GM18861 (cell line): ENCODE data around the gene SHISA7.

Source experiments
- ATAC-seq: cut with Tn5 transposase; IDR thresholded peaks from one replicate; pipeline ENCODE4 v1.9.1; 2021; ENCODE audit not compliant: unreplicated experiment

The SHISA7 gene

GRCh38 chr19:55391191-55391670 lies 51.9 kb downstream of the SHISA7 start:
- ATAC-seq = no peak

- ATAC-seq = no peak
Observed at GRCh38 chr19:55390461-55390880, 52.6 kb downstream of the SHISA7 start.

GRCh38 chr19:55389386-55390317 lies 53.4 kb downstream of the SHISA7 start:
- no peak for ATAC-seq

DNA sequence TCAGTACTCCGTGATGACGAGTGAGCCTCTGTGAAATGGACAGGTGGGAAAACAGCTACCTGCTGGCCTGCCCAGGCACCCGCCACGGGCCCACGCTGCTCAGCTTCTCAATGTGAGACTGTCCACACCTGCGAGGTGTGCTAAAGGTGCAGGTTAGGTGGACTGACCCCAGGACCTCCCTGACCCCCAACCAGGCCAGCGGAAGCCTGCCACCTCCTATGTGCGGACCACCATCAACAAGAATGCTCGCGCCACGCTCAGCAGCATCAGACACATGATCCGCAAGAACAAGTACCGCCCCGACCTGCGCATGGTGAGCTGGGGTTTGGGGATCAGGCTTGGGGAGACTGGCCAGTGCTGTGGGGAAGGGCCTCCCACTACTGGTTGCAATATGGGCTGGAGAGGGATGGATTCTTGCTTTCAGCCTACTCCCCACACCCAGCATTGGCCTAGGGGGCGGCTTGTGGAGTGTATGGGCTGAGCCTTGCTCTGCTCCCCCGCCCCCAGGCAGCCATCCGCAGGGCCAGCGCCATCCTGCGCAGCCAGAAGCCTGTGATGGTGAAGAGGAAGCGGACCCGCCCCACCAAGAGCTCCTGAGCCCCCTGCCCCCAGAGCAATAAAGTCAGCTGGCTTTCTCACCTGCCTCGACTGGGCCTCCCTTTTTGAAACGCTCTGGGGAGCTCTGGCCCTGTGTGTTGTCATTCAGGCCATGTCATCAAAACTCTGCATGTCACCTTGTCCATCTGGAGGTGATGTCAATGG lies 55.2 kb downstream of the SHISA7 start:
- no peak for ATAC-seq

DNA sequence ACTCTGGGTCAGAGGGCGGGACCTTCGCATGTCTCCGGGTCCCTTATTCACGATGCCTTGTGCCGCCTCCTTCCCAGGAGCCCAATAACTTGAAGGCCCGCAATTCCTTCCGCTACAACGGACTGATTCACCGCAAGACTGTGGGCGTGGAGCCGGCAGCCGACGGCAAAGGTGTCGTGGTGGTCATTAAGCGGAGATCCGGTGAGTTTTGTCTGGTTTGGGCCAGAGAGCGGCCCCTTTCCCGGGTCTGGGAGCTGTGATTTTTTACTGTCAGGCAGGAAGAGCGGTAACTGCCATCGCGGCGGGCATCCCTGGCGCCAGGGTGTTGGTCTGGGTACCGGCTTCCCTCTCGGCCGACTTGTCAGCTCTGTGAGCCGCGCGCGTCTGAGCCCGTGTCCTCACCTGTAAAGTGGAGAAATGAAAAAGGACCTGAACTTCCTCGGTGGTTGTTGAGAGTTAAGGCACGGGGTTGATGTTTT lies 56.6 kb downstream of the SHISA7 start:
- ATAC-seq = no peak

- ATAC-seq = peak; percentile 55
Observed at GRCh38 chr19:55385724-55386492, 57.2 kb downstream of the SHISA7 start, which contains the start of gene RPL28. Gene RPL28 (plus strand): TSS chr19:55385932. CDS start chr19:55386358, 426 bp downstream.

DNA sequence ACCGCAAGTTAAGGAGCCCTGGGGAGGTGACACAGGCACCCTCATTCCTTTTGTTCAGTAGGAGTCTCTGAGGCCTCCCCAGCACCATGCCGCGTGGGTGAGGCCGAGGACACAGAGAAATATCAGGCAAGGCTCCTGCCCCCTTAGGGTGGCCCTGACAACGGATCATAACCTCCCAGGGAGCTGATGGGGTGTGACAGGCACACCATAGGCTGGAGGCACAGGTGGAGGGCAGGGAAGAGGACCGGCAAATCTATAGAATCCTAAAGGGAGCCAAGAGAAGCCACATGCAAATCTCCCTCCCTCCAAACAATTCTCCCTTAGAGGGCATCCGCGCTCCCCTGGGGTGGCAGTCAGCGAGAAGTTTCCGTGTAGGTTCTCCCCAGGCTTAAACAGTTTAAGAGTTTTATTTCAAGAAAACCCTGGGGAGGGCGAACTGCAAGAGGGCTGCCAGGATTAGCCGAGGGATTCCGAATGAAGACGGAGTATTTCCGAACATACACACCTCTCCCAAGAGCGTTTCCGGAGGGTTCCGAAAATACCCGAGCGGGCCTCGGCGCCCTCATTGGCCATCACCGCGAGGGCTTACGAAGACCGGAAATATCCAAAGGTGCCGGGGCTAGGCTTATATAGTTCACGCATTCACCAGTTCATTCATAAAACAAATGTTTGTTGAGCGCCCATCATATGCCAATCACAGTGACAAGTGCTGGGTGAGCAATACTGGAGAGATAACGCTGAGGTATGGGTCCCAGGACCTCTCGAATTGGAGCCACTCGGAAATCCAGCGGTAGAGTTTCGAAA lies 58.0 kb downstream of the SHISA7 start:
- peak; percentile 51 for ATAC-seq

DNA sequence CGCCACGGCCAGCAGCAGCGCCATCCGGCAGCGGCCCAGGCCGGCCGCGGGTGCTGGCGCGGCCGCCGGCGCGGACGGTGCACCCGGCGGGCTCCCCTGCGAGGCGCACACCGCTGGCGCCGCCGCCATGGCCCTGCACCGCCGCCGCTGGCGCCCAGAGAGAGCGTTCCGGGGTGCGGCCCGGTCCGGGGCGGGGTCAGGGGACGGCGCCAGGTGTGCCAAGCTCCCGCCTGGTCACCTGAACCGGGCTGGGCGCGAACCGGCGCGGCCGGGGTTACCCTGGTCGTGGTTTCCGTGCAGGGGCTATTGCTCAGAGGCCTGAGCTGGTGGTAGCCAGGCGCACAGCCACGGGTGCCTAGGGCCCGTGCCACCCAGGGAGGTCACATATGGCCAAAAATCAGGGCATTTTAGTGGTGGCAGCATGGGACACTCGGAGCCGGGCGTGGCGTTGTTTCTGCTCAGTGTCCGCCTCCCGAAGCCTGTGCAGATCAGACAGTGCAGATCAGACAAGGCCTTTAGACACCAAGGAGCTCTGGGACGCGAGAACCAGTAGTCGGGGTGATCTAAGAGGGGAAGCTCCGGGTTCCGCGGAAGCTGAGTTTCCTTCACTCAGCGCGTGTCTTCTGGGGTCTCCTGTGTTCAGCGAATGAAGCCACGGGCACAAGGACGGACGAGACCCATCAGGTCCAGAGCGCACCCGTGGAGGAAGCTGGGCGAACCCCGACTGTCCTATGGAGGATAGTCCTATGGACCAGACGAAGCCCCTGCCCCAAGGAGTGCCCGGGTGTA lies 58.8 kb downstream of the SHISA7 start, which contains the start of gene TMEM238:
Gene TMEM238 (minus strand): TSS at position 162 of the 789 bp plus-strand sequence. CDS start 33 bp downstream, at position 129.
- no peak for ATAC-seq

GRCh38 chr19:55383279-55384130 lies 59.6 kb downstream of the SHISA7 start:
- no peak for ATAC-seq

DNA sequence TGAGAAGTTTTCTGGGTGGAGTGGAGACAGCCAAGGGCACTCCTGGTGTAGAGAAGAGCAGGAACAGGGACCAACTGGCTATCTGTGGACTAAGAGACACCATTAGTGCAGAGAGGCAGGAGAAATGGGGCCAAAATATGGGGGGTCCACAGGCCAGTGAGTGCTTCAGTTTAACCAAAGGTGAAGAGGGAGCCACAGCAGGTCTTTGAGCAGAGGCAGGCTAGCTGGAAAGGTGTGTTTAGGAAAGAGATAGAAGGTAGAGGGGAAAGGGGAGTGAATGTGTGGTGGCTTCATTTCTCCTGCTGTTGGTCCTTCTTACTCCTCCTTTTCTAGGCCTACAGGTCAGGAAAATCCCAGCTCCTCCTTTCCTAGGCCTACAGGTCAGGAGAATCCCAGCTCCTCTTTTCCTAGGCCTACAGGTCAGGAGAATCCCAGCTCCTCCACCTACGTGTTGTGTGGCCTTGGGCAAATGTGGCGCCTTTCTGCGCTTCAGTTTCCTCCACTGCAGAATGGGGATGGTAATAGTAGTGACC lies 60.5 kb downstream of the SHISA7 start:
- ATAC-seq = no peak

DNA sequence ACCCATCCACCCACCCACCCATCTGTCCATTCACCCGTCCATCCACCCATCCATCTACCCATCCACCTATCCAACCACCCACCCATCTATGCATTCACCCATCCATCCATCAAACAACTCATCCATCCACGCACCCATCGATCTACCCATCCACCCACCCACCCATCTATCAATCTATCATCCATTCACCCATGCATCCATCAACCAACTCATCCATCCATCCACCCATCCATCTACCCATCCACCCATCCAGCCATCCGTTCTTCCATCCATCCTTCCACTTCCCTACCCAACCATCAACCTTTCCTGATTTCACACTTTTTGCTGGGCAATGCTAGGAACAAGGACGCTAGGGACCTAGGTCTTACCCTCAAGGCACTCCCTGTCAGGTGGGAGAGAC lies 61.1 kb downstream of the SHISA7 start:
- no peak for ATAC-seq

- no peak for ATAC-seq
Observed at GRCh38 chr19:55379174-55379573, 63.9 kb downstream of the SHISA7 start.
